HepG2 (cell line): ENCODE measurements around the gene MARVELD3. TPM values are rescaled to one million over a fixed set of nuclear protein-coding genes. Genes with fewer than 3 reads are reported as not detected.

Experiments
- ATAC-seq: fragments of 200-7000 bp; cut with Tn5 transposase; 3 replicates; pipeline ENCODE4 v1.9.1; 2020; ENCODE audit warnings: mild to moderate bottlenecking, moderate library complexity
- BruUV-seq: library from RNA; stranded (reverse); fragments of 400-500 nt; replicated peaks from 2 replicates; lab custom pipeline; 2021; lab: Mats Ljungman, UMichigan
- CTCF ChIA-PET: fragments of 300-600 bp; formaldehyde crosslinking; extraction: SDS; loops from one replicate; lab custom pipeline; 2021; ENCODE audit warnings: low total read pairs, inconsistent platforms, low intra/inter-chr PET ratio; lab: Yijun Ruan, JAX
- POLR2A ChIA-PET: fragments of 350-600 bp; sonication (Branson Sonifier 250); formaldehyde crosslinking; loops from one replicate; lab custom pipeline; 2020; ENCODE audit warnings: antibody characterized with exemption, inconsistent platforms; lab: Yijun Ruan, JAX
- DNase-seq: peaks from one replicate; pipeline ENCODE4 v3.0.0-alpha.2; 2015; ENCODE audit warnings: low spot score
- FAIRE-seq: peaks from 3 replicates; lab custom pipeline; 2011; peaks lifted over from hg19 to GRCh38; lab: Jason Lieb, UNC
- H2AFZ ChIP-seq: one replicate; pipeline ENCODE4 v1.6.1; 2011; ENCODE audit warnings: low read length, inconsistent platforms
- H3K27ac ChIP-seq: fragments of 300-600 bp; 3 replicates; pipeline ENCODE4 v1.8.0; 2011; ENCODE audit warnings: mixed run types, mild to moderate bottlenecking, mixed read lengths, low read length, inconsistent platforms; ENCODE audit not compliant: insufficient read depth; ENCODE audit errors: extremely low read length
- H3K27me3 ChIP-seq, 2 experiments: fragments of 200-600 bp in 1 of 2; 2 replicates in 1 of 2; 3 replicates in 1 of 2; pipeline versions ENCODE4 v1.6.0 to v1.8.0; 2011; ENCODE audit warnings: low read length in 2 of 2, mild to moderate bottlenecking in 2 of 2, moderate library complexity in 2 of 2, inconsistent platforms in 1 of 2; ENCODE audit not compliant: insufficient read depth in 2 of 2, control insufficient read depth in 1 of 2
- H3K36me3 ChIP-seq, 2 experiments: fragments of 200-600 bp in 1 of 2; replicated peaks in 1 of 2; 2 replicates in 1 of 2; 3 replicates in 1 of 2; pipeline versions ENCODE4 v1.5.1 to v1.8.0; 2011; ENCODE audit warnings: low read length in 2 of 2, inconsistent platforms in 1 of 2; ENCODE audit not compliant: insufficient read depth in 2 of 2, control insufficient read depth in 1 of 2
- H3K4me1 ChIP-seq: 2 replicates; pipeline ENCODE4 v1.5.1; 2012; ENCODE audit warnings: low read length, inconsistent platforms; ENCODE audit not compliant: insufficient read depth
- H3K4me2 ChIP-seq: 2 replicates; pipeline ENCODE4 v1.6.0; 2011; ENCODE audit warnings: low read depth, low read length, inconsistent platforms
- H3K4me3 ChIP-seq, 3 experiments: fragments of 200-600 bp in 1 of 3; sonication (generic), shearing (Covaris generic) in 1 of 3; replicated peaks in 1 of 3; 2 replicates each; pipeline ENCODE4 v1.5.1; 2011 to 2016; ENCODE audit warnings: low read length in 3 of 3, inconsistent platforms in 2 of 3, low read depth in 2 of 3, mild to moderate bottlenecking in 2 of 3, control low read depth in 1 of 3, mixed read lengths in 1 of 3; ENCODE audit not compliant: insufficient read depth in 1 of 3
- H3K79me2 ChIP-seq: one replicate; pipeline ENCODE4 v1.6.1; 2011; ENCODE audit warnings: low read length, inconsistent platforms; ENCODE audit not compliant: insufficient read depth
- H3K9ac ChIP-seq: 2 replicates; pipeline ENCODE4 v1.6.0; 2011; ENCODE audit warnings: mild to moderate bottlenecking, low read depth, low read length, inconsistent platforms; ENCODE audit not compliant: insufficient read depth
- H3K9me3 ChIP-seq: 2 replicates; pipeline ENCODE4 v1.5.1; 2012; ENCODE audit warnings: mild to moderate bottlenecking, low read length
- H4K20me1 ChIP-seq: 2 replicates; pipeline ENCODE4 v1.6.0; 2011; ENCODE audit warnings: inconsistent platforms, mild to moderate bottlenecking, low read length, moderate library complexity; ENCODE audit not compliant: insufficient read depth
- ATM ChIP-seq: fragments of 450-650 bp; IDR thresholded peaks from 2 replicates; pipeline ENCODE4 v1.7.1; 2017; ENCODE audit warnings: mild to moderate bottlenecking, borderline replicate concordance
- CTCF ChIP-seq: sonication (generic); formaldehyde crosslinking; IDR thresholded peaks from 2 replicates; pipeline ENCODE4 v1.5.0; 2020; ENCODE audit warnings: mild to moderate bottlenecking, missing genetic modification reagents, moderate library complexity
- HDAC1 ChIP-seq: sonication (generic); formaldehyde crosslinking; IDR thresholded peaks from 2 replicates; pipeline ENCODE4 v1.5.1; 2020; ENCODE audit warnings: mild to moderate bottlenecking, missing genetic modification reagents
- MAFK ChIP-seq, 2 experiments: IDR thresholded peaks in 1 of 2; conservative IDR thresholded peaks in 1 of 2; 2 replicates each; pipeline ENCODE4 v1.6.1; 2011; ENCODE audit warnings: improper control_type of control experiment in 2 of 2, low read length in 2 of 2
- MYNN ChIP-seq: sonication (generic); formaldehyde crosslinking; IDR thresholded peaks from 2 replicates; pipeline ENCODE4 v1.4.0; 2020; ENCODE audit warnings: mild to moderate bottlenecking, low read depth, missing genetic modification reagents
- NR3C1 ChIP-seq: sonication (generic); formaldehyde crosslinking; IDR thresholded peaks from 2 replicates; pipeline ENCODE4 v1.4.0; 2020; ENCODE audit warnings: missing genetic modification reagents
- PHB2 ChIP-seq: fragments of 450-650 bp; IDR thresholded peaks from 2 replicates; pipeline ENCODE4 v1.6.1; 2018; ENCODE audit not compliant: partially characterized antibody
- PRMT3 ChIP-seq: sonication (generic); formaldehyde crosslinking; IDR thresholded peaks from 2 replicates; pipeline ENCODE4 v1.8.1; 2022; ENCODE audit warnings: low read depth, mild to moderate bottlenecking, moderate library complexity, missing genetic modification reagents, borderline replicate concordance
- ZNF607 ChIP-seq: sonication (generic); formaldehyde crosslinking; IDR thresholded peaks from 2 replicates; pipeline ENCODE4 v1.5.1; 2020; ENCODE audit warnings: missing genetic modification reagents, mild to moderate bottlenecking, borderline replicate concordance
- WGBS: methylation state at CpG from one replicate; pipeline ENCODE4 v1.1.6; 2017; ENCODE audit warnings: low lambda C conversion rate; 5-methylcytosine and 5-hydroxymethylcytosine counted together
- in situ Hi-C: cut with HindIII; loops from 2 replicates; pipeline ENCODE4 v1.10.0; 2017; ENCODE audit warnings: low pct_unique_long_range_greater_than_20kb; ENCODE audit not compliant: extremely low pct_ligation_motif_present
- intact Hi-C: fragments of 100-400 bp; cut with micrococcal nuclease; formaldehyde crosslinking; loops from one replicate; pipeline ENCODE4 v1.10.0; 2022; ENCODE audit not compliant: unreplicated experiment
- polyA plus RNA-seq, 8 experiments: library from polyadenylated mRNA; depleted of rRNA in 3 of 8; stranded (reverse) in 7 of 8; unstranded in 1 of 8; fragments of >200 nt; fragmentation: Illumina TruSeq in 4 of 8; extraction: Trizol in 4 of 8; gene quantifications; 2 replicates each; pipeline versions ENCODE4 v1.2.1 to v1.2.3, GENCODE V29; 2011 to 2016; ENCODE audit warnings: low read depth in 4 of 8, missing spikeins in 1 of 8, mixed read lengths in 1 of 8; ENCODE audit not compliant: insufficient read depth in 1 of 8
- total RNA-seq, 5 experiments: library from RNA; depleted of rRNA; stranded (reverse); fragments of >200 nt; fragmentation: Illumina TruSeq; extraction: Trizol; gene quantifications; 2 replicates each; pipeline ENCODE4 v1.2.3, GENCODE V29; 2016; ENCODE audit warnings: low read depth in 1 of 5

The MARVELD3 gene
- total and polyA plus RNA-seq, 2 of the 13 experiments (the other 11 are each of a cell fraction or from before 2014, with no cell fraction given): 4.8 to 5.6 TPM

GRCh38 chr16:71637398-71637797 is 11.4 kb downstream of the MARVELD3 start:
- no peaks in the 10 kb centered on the region; a peak in 2 of 5 replicates for H3K36me3 ChIP-seq
- no peaks in the 10 kb centered on the region for H3K4me1 ChIP-seq
- 93% methylated on average over 3 of the region's 3 CpGs for WGBS
- no peak overlapping the region for H2AFZ ChIP-seq
- TF ChIP-seq PHB2 (no peak), MYNN (CRISPR knock-in tag) (no peak), MAFK (conservative IDR thresholded peaks at IDR 0.05 in 1 of 2, IDR thresholded peaks at IDR 0.05 in 1 of 2; ENCODE audit: low read length in 2 of 2) (peak; percentile 14 to 25; a peak in 1 of 4 replicates), ZNF607 (CRISPR knock-in tag) (no peak), HDAC1 (CRISPR knock-in tag) (no peak), ATM (no peak), PRMT3 (CRISPR knock-in tag) (no peak), CTCF (CRISPR knock-in tag) (no peak), NR3C1 (CRISPR knock-in tag) (no peak)
- no peaks in the 10 kb centered on the region for H3K79me2 ChIP-seq
- POLR2A ChIA-PET: no interaction called here
- H3K9me3 ChIP-seq: no peaks in the 10 kb centered on the region
- no peaks in the 10 kb centered on the region for H3K27me3 ChIP-seq
- no peak overlapping the region for H3K27ac ChIP-seq
- H3K9ac ChIP-seq: no peak overlapping the region
- DNase-seq: no peak
- BruUV-seq: no TSS peak
- ATAC-seq: no peak
- no peak overlapping the region for H3K4me2 ChIP-seq
- H4K20me1 ChIP-seq: no peaks in the 10 kb centered on the region
- CTCF ChIA-PET: no interaction called here
- FAIRE-seq: no peak
- H3K4me3 ChIP-seq: no peak overlapping the region
- intact Hi-C loops: no loop called here
- in situ Hi-C loops: no loop called here
